Measurements from ENCODE around the gene PCDHB16.
"Not testable (repeated sequence)": the region's sequence is repeated elsewhere in the genome, so short reads cannot be mapped to it uniquely, and the experiment has no call there.

DNA sequence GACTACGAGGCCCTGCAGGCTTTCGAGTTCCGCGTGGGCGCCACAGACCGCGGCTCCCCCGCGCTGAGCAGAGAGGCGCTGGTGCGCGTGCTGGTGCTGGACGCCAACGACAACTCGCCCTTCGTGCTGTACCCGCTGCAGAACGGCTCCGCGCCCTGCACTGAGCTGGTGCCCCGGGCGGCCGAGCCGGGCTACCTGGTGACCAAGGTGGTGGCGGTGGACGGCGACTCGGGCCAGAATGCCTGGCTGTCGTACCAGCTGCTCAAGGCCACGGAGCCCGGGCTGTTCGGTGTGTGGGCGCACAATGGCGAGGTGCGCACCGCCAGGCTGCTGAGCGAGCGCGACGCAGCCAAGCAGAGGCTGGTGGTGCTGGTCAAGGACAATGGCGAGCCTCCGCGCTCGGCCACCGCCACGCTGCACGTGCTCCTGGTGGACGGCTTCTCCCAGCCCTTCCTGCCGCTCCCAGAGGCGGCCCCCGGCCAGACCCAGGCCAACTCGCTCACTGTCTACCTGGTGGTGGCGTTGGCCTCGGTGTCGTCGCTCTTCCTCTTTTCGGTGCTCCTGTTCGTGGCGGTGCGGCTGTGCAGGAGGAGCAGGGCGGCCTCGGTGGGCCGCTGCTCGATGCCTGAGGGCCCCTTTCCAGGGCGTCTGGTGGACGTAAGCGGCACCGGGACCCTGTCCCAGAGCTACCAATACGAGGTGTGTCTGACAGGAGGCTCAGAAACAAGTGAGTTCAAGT lies 2.1 kb downstream of the PCDHB16 start:
- not testable (repeated sequence) for TF ChIP-seq EP300, CTCF (IDR thresholded peaks at IDR 0.05)

Data from upper lobe of left lung (tissue), 4 donors.